ENCODE data around the gene LENG9. TPM values are rescaled to one million over a fixed set of nuclear protein-coding genes. Genes with fewer than 3 reads are reported as not detected.

The LENG9 gene
- total and polyA plus RNA-seq, 2 of the 13 experiments (the other 11 are each of a cell fraction or from before 2014, with no cell fraction given) = 0.75 to 2.9 TPM

GRCh38 chr19:54448774-54449700 lies 14.5 kb downstream of the LENG9 start, which contains the start of gene LENG8 (continued):
- TF ChIP-seq ZBTB25 (CRISPR knock-in tag; IDR thresholded peaks at IDR 0.05) = no peak
- TF ChIP-seq, protein P1, sequence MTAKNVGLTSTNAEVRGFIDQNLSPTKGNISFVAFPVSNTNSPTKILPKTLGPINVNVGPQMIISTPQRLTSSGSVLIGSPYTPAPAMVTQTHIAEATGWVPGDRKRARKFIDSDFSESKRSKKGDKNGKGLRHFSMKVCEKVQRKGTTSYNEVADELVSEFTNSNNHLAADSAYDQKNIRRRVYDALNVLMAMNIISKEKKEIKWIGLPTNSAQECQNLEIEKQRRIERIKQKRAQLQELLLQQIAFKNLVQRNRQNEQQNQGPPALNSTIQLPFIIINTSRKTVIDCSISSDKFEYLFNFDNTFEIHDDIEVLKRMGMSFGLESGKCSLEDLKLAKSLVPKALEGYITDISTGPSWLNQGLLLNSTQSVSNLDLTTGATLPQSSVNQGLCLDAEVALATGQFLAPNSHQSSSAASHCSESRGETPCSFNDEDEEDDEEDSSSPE (CRISPR knock-in tag; IDR thresholded peaks at IDR 0.05) = peak; percentile 84
- TF ChIP-seq, protein P2, sequence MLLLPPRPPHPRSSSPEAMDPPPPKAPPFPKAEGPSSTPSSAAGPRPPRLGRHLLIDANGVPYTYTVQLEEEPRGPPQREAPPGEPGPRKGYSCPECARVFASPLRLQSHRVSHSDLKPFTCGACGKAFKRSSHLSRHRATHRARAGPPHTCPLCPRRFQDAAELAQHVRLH (CRISPR knock-in tag; IDR thresholded peaks at IDR 0.05; ENCODE audit: borderline replicate concordance, low read depth) = peak; percentile 90
- TF ChIP-seq FOXO1 (CRISPR knock-in tag; IDR thresholded peaks at IDR 0.05) = peak; percentile 68
- peak; percentile 65; the same call in 1 of the 2 replicates for TF ChIP-seq ZSCAN31 (CRISPR knock-in tag; IDR thresholded peaks at IDR 0.05; ENCODE audit: low read depth)
- TF ChIP-seq MAF1 (CRISPR knock-in tag; IDR thresholded peaks at IDR 0.05; ENCODE audit: borderline replicate concordance) = 0 out of 2 replicates have a peak, but pooled peaks have one; percentile 14
- TF ChIP-seq TEAD2 (CRISPR knock-in tag; IDR thresholded peaks at IDR 0.05) = no peak
- peak; percentile 95 for TF ChIP-seq SP2 (CRISPR knock-in tag; IDR thresholded peaks at IDR 0.05)
- peak; percentile 46 for TF ChIP-seq SMAD9 (CRISPR knock-in tag; IDR thresholded peaks at IDR 0.05)
- no peak for TF ChIP-seq ISX (CRISPR knock-in tag; conservative IDR thresholded peaks at IDR 0.05)
- no peak for TF ChIP-seq RFXAP (CRISPR knock-in tag; IDR thresholded peaks at IDR 0.05; ENCODE audit: borderline replicate concordance)
- TF ChIP-seq JARID2 (CRISPR knock-in tag; IDR thresholded peaks at IDR 0.05; ENCODE audit: insufficient replicate concordance) = no peak
- TF ChIP-seq RFX3 (CRISPR knock-in tag; IDR thresholded peaks at IDR 0.05) = peak; percentile 39; the same call in 1 of the 2 replicates
- no peak for TF ChIP-seq U2AF1 (optimal IDR thresholded peaks at IDR 0.05; ENCODE audit: low read depth, low read length)
- peak; percentile 97 for TF ChIP-seq ZFY (CRISPR knock-in tag; IDR thresholded peaks at IDR 0.05)
- TF ChIP-seq HOXA5 (CRISPR knock-in tag; IDR thresholded peaks at IDR 0.05) = no peak; the same call in 1 of the 2 replicates
- peak; percentile 48; the same call in 1 of the 2 replicates for TF ChIP-seq SIX4 (CRISPR knock-in tag; IDR thresholded peaks at IDR 0.05)
- TF ChIP-seq, protein P3, sequence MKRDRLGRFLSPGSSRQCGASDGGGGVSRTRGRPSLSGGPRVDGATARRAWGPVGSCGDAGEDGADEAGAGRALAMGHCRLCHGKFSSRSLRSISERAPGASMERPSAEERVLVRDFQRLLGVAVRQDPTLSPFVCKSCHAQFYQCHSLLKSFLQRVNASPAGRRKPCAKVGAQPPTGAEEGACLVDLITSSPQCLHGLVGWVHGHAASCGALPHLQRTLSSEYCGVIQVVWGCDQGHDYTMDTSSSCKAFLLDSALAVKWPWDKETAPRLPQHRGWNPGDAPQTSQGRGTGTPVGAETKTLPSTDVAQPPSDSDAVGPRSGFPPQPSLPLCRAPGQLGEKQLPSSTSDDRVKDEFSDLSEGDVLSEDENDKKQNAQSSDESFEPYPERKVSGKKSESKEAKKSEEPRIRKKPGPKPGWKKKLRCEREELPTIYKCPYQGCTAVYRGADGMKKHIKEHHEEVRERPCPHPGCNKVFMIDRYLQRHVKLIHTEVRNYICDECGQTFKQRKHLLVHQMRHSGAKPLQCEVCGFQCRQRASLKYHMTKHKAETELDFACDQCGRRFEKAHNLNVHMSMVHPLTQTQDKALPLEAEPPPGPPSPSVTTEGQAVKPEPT (CRISPR knock-in tag; IDR thresholded peaks at IDR 0.05; ENCODE audit: low read depth) = peak; percentile 96
- no peak for TF ChIP-seq ZNF572 (CRISPR knock-in tag; IDR thresholded peaks at IDR 0.05)
- TF ChIP-seq, protein P4, sequence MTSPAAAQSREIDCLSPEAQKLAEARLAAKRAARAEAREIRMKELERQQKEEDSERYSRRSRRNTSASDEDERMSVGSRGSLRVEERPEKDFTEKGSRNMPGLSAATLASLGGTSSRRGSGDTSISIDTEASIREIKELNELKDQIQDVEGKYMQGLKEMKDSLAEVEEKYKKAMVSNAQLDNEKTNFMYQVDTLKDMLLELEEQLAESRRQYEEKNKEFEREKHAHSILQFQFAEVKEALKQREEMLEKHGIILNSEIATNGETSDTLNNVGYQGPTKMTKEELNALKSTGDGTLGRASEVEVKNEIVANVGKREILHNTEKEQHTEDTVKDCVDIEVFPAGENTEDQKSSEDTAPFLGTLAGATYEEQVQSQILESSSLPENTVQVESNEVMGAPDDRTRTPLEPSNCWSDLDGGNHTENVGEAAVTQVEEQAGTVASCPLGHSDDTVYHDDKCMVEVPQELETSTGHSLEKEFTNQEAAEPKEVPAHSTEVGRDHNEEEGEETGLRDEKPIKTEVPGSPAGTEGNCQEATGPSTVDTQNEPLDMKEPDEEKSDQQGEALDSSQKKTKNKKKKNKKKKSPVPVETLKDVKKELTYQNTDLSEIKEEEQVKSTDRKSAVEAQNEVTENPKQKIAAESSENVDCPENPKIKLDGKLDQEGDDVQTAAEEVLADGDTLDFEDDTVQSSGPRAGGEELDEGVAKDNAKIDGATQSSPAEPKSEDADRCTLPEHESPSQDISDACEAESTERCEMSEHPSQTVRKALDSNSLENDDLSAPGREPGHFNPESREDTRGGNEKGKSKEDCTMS (CRISPR knock-in tag; conservative IDR thresholded peaks at IDR 0.05) = 0 out of 2 replicates have a peak, but pooled peaks have one; percentile 76
- TF ChIP-seq, protein P5, sequence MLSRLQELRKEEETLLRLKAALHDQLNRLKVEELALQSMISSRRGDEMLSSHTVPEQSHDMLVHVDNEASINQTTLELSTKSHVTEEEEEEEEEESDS (CRISPR knock-in tag; IDR thresholded peaks at IDR 0.05; ENCODE audit: borderline replicate concordance) = no peak
- no peak for TF ChIP-seq NPAS2 (CRISPR knock-in tag; IDR thresholded peaks at IDR 0.05; ENCODE audit: borderline replicate concordance)
- peak; percentile 94 for TF ChIP-seq NFYC (CRISPR knock-in tag; IDR thresholded peaks at IDR 0.05)

Data from HepG2 (cell line).